BLaER1 treated with 17β-estradiol and CSF1 and Interleukin-3, amounts not matched to agents 10 nM and 100 nM (cell line): ENCODE data around the gene C10orf120.

ENCODE experiments used
- H3K27ac ChIP-seq, 11 experiments: shearing (Covaris generic); formaldehyde crosslinking; 2 replicates each; pipeline ENCODE4 v1.8.1; 2022
- H3K27me3 ChIP-seq, 11 experiments: shearing (Covaris generic); formaldehyde crosslinking; 2 replicates each; pipeline ENCODE4 v1.8.1; 2022
- H3K36me3 ChIP-seq, 11 experiments: shearing (Covaris generic); formaldehyde crosslinking; 2 replicates each; pipeline ENCODE4 v1.8.1; 2022
- H3K4me1 ChIP-seq, 10 experiments: shearing (Covaris generic); formaldehyde crosslinking; 2 replicates each; pipeline ENCODE4 v1.8.1; 2022
- H3K4me2 ChIP-seq, 11 experiments: shearing (Covaris generic); formaldehyde crosslinking; 2 replicates each; pipeline ENCODE4 v1.8.1; 2022
- H3K4me3 ChIP-seq, 10 experiments: shearing (Covaris generic); formaldehyde crosslinking; 2 replicates each; pipeline ENCODE4 v1.8.1; 2022
- H3K9ac ChIP-seq, 11 experiments: shearing (Covaris generic); formaldehyde crosslinking; 2 replicates each; pipeline ENCODE4 v1.8.1; 2022
- H3K9me3 ChIP-seq, 11 experiments: shearing (Covaris generic); formaldehyde crosslinking; replicated peaks in 1 of 11; 2 replicates each; pipeline ENCODE4 v1.8.1; 2022
- H4K20me1 ChIP-seq, 11 experiments: shearing (Covaris generic); formaldehyde crosslinking; 2 replicates each; pipeline ENCODE4 v1.8.1; 2022
- Cebpa-rat ChIP-seq, 11 experiments: shearing (Covaris generic); IDR thresholded peaks; 2 replicates each; pipeline ENCODE4 v1.8.1; 2022

The C10orf120 gene

GRCh38 chr10:122648599-122649428 is 50.8 kb downstream of the C10orf120 start:
- Histone ChIP-seq H3K4me3 (no peak overlapping the region), H3K4me1 (peaks cover 0 to 23% (median 8%) of the 10 kb centered on the region in 10 experiments; a peak in 12 of 20 replicates), H3K27ac (no peak overlapping the region), H3K9me3 (no peaks in the 10 kb centered on the region), H3K4me2 (no peak overlapping the region), H4K20me1 (no peaks in the 10 kb centered on the region), H3K36me3 (no peaks in the 10 kb centered on the region), H3K27me3 (no peaks in the 10 kb centered on the region; a peak in 2 of 22 replicates), H3K9ac (no peak overlapping the region)
- TF ChIP-seq Cebpa-rat (IDR thresholded peaks at IDR 0.05) = no peak
